Neutrophil (primary cell): Measurements from ENCODE around the gene VMAC.

ENCODE experiments used
- H3K27ac ChIP-seq: fragments of 200-600 bp; sonication (generic); 2 replicates; pipeline ENCODE4 v1.5.1; 2016; ENCODE audit warnings: mild to moderate bottlenecking, moderate library complexity
- H3K27me3 ChIP-seq: fragments of 200-600 bp; sonication (generic); 2 replicates; pipeline ENCODE4 v1.6.0; 2016; ENCODE audit warnings: mild to moderate bottlenecking
- H3K36me3 ChIP-seq: fragments of 200-600 bp; sonication (generic); 2 replicates; pipeline ENCODE4 v1.5.1; 2017
- H3K4me1 ChIP-seq, 2 experiments: fragments of 200-600 bp in 1 of 2; sonication (generic) in 1 of 2; 1 replicate in 1 of 2; 2 replicates in 1 of 2; pipeline versions ENCODE4 v1.5.1 to v1.6.1; 2013 to 2016; ENCODE audit warnings: low read depth in 1 of 2, low read length in 1 of 2, mild to moderate bottlenecking in 1 of 2, moderate library complexity in 1 of 2; ENCODE audit not compliant: control insufficient read depth in 1 of 2, insufficient read depth in 1 of 2
- H3K4me3 ChIP-seq, 2 experiments: fragments of 200-600 bp in 1 of 2; sonication (generic) in 1 of 2; 1 replicate in 1 of 2; 2 replicates in 1 of 2; pipeline ENCODE4 v1.5.1; 2013 to 2016; ENCODE audit warnings: low read depth in 1 of 2, low read length in 1 of 2, mild to moderate bottlenecking in 1 of 2, moderate library complexity in 1 of 2
- H3K9me3 ChIP-seq: fragments of 200-600 bp; sonication (generic); 2 replicates; pipeline ENCODE4 v1.5.1; 2016
- TF ChIP-seq, protein P1 (sequence below): fragments of 200-600 bp; sonication (generic); IDR thresholded peaks from 2 replicates; pipeline ENCODE4 v1.5.1; 2016; ENCODE audit warnings: antibody characterized with exemption

VMAC gene

GRCh38 chr19:5877427-5877826, 27.2 kb upstream of the VMAC start:
- Histone ChIP-seq H3K9me3 (no peaks in the 10 kb centered on the region), H3K4me3 (no peak overlapping the region), H3K27ac (no peak overlapping the region), H3K36me3 (no peaks in the 10 kb centered on the region), H3K4me1 (no peaks in the 10 kb centered on the region), H3K27me3 (peaks cover 34% of the 10 kb centered on the region)
- TF ChIP-seq, protein P1, sequence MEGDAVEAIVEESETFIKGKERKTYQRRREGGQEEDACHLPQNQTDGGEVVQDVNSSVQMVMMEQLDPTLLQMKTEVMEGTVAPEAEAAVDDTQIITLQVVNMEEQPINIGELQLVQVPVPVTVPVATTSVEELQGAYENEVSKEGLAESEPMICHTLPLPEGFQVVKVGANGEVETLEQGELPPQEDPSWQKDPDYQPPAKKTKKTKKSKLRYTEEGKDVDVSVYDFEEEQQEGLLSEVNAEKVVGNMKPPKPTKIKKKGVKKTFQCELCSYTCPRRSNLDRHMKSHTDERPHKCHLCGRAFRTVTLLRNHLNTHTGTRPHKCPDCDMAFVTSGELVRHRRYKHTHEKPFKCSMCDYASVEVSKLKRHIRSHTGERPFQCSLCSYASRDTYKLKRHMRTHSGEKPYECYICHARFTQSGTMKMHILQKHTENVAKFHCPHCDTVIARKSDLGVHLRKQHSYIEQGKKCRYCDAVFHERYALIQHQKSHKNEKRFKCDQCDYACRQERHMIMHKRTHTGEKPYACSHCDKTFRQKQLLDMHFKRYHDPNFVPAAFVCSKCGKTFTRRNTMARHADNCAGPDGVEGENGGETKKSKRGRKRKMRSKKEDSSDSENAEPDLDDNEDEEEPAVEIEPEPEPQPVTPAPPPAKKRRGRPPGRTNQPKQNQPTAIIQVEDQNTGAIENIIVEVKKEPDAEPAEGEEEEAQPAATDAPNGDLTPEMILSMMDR = no peak

DNA sequence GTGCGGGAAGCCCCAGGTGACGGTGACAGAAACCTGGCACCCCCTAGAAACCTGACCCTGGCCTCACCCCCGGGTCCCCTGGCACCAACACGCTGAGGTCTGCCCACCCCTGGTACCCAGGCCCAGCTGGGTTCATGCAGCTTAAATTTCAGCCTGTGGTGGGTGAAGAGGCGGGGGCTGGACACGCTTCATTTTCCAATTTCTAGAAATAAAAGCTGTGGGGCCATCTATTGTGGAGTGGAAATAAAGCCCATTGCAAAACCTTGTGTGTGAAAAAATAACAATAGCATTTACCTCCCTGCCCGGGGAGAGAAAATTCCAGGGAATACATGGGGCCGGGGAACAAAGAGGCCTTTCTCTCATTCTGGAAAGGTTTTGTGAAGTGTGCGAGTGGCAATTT, 26.8 kb upstream of the VMAC start:
- H3K27ac ChIP-seq = no peak overlapping the region
- H3K36me3 ChIP-seq = no peaks in the 10 kb centered on the region
- no peaks in the 10 kb centered on the region for H3K4me1 ChIP-seq
- H3K9me3 ChIP-seq = no peaks in the 10 kb centered on the region
- H3K4me3 ChIP-seq = no peak overlapping the region
- TF ChIP-seq, protein P1 = no peak
- peaks cover 35% of the 10 kb centered on the region for H3K27me3 ChIP-seq

GRCh38 chr19:5880196-5880595, 24.5 kb upstream of the VMAC start:
- Histone ChIP-seq H3K9me3 (no peaks in the 10 kb centered on the region), H3K4me3 (no peak overlapping the region), H3K27me3 (peaks cover 35% of the 10 kb centered on the region), H3K36me3 (no peaks in the 10 kb centered on the region), H3K4me1 (no peaks in the 10 kb centered on the region), H3K27ac (no peak overlapping the region)
- TF ChIP-seq, protein P1 = no peak

DNA sequence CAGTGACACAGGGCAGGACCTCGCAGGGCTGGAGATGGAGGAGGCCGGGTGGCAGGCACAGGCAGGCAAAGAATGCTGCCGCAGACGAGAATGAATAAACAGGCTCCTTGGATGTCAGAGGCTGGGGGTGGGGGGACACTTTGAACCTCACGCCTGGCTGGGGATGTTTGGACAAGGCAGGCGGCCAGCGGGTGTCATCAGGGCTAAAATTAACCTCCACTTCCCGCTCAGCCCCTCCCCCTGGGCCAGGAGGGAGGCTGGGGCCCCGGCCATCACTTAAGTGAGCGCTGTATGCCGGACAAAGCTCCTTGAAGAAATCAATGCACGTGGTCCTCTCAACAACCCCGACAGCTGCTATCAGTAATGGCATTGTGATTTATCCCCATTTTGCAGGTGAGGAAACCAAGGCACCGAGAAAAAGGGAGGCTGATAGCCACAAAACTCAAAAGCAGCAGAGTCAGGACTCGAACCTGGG, 24.0 kb upstream of the VMAC start:
- TF ChIP-seq, protein P1 = no peak
- H3K9me3 ChIP-seq = no peaks in the 10 kb centered on the region
- no peak overlapping the region for H3K27ac ChIP-seq
- H3K4me1 ChIP-seq = no peaks in the 10 kb centered on the region
- H3K36me3 ChIP-seq = no peaks in the 10 kb centered on the region
- peaks cover 35% of the 10 kb centered on the region for H3K27me3 ChIP-seq
- no peak overlapping the region for H3K4me3 ChIP-seq

GRCh38 chr19:5881543-5882299, 23.0 kb upstream of the VMAC start:
- Histone ChIP-seq H3K27me3 (peaks cover 35% of the 10 kb centered on the region), H3K4me1 (no peaks in the 10 kb centered on the region), H3K27ac (no peak overlapping the region), H3K9me3 (no peaks in the 10 kb centered on the region), H3K4me3 (no peak overlapping the region), H3K36me3 (no peaks in the 10 kb centered on the region)
- TF ChIP-seq, protein P1 = no peak
